SK-N-SH treated with all-trans-retinoic acid at 6 μM for 48 hours (cell line): Measurements from ENCODE around the gene SIGLEC10.

Experiments
- ARNTL ChIP-seq: fragments of 450-650 bp; formaldehyde crosslinking; IDR thresholded peaks from 2 replicates; pipeline ENCODE4 v1.5.0; 2020; ENCODE audit warnings: low read depth, mild to moderate bottlenecking, moderate library complexity, borderline replicate concordance
- CSDC2 ChIP-seq: fragments of 250-450 bp; sonication (Bioruptor Pico); IDR thresholded peaks from 2 replicates; pipeline ENCODE4 v1.5.0; 2020; ENCODE audit warnings: mild to moderate bottlenecking, moderate library complexity
- PPARA ChIP-seq: fragments of 250-450 bp; sonication (Bioruptor Pico); IDR thresholded peaks from 2 replicates; pipeline ENCODE4 v1.5.0; 2020; ENCODE audit warnings: mild to moderate bottlenecking, borderline replicate concordance
- RARB ChIP-seq: fragments of 250-450 bp; sonication (Bioruptor Pico); IDR thresholded peaks from 2 replicates; pipeline ENCODE4 v1.8.0; 2021; ENCODE audit warnings: mild to moderate bottlenecking, moderate library complexity
- TCF4 ChIP-seq: fragments of 250-450 bp; sonication (Bioruptor Pico); IDR thresholded peaks from 2 replicates; pipeline ENCODE4 v1.8.0; 2021; ENCODE audit warnings: mild to moderate bottlenecking, moderate library complexity, borderline replicate concordance
- ZFP3 ChIP-seq: fragments of 250-450 bp; sonication (Bioruptor Pico); IDR thresholded peaks from 2 replicates; pipeline ENCODE4 v1.5.0; 2020; ENCODE audit warnings: mild to moderate bottlenecking, moderate library complexity
- TF ChIP-seq, protein P1 (sequence below): fragments of 250-450 bp; sonication (Bioruptor Pico); IDR thresholded peaks from 2 replicates; pipeline ENCODE4 v1.5.0; 2020; ENCODE audit warnings: mild to moderate bottlenecking, moderate library complexity
- TF ChIP-seq, protein P2 (sequence below): fragments of 250-450 bp; sonication (Bioruptor Pico); IDR thresholded peaks from 2 replicates; pipeline ENCODE4 v1.5.1; 2020; ENCODE audit warnings: low read depth, mild to moderate bottlenecking, moderate library complexity

DNA sequence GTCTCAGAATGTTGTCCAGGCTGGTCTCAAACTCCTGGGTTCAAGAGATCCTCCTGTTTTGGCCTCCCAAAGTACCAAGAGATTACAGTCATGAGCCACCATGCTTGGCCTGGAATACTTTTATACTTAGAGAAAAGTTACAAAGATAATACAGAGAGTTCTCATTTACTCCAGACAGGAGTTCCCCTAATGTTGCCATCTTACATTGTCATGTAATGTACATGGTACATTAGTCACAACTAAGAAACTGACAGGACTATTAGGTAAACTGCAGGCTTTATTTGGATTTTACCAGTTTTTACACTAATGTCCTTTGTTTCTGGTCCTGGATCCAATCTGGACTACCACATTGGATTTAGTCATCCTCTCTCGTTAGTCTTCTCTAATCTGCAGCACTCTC lies 24.7 kb downstream of the SIGLEC10 start:
- TF ChIP-seq, protein P1, sequence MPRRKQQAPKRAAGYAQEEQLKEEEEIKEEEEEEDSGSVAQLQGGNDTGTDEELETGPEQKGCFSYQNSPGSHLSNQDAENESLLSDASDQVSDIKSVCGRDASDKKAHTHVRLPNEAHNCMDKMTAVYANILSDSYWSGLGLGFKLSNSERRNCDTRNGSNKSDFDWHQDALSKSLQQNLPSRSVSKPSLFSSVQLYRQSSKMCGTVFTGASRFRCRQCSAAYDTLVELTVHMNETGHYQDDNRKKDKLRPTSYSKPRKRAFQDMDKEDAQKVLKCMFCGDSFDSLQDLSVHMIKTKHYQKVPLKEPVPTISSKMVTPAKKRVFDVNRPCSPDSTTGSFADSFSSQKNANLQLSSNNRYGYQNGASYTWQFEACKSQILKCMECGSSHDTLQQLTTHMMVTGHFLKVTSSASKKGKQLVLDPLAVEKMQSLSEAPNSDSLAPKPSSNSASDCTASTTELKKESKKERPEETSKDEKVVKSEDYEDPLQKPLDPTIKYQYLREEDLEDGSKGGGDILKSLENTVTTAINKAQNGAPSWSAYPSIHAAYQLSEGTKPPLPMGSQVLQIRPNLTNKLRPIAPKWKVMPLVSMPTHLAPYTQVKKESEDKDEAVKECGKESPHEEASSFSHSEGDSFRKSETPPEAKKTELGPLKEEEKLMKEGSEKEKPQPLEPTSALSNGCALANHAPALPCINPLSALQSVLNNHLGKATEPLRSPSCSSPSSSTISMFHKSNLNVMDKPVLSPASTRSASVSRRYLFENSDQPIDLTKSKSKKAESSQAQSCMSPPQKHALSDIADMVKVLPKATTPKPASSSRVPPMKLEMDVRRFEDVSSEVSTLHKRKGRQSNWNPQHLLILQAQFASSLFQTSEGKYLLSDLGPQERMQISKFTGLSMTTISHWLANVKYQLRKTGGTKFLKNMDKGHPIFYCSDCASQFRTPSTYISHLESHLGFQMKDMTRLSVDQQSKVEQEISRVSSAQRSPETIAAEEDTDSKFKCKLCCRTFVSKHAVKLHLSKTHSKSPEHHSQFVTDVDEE: no peak
- TF ChIP-seq PPARA: no peak
- no peak for TF ChIP-seq RARB
- no peak for TF ChIP-seq ARNTL (CRISPR knock-in tag)
- TF ChIP-seq, protein P2, sequence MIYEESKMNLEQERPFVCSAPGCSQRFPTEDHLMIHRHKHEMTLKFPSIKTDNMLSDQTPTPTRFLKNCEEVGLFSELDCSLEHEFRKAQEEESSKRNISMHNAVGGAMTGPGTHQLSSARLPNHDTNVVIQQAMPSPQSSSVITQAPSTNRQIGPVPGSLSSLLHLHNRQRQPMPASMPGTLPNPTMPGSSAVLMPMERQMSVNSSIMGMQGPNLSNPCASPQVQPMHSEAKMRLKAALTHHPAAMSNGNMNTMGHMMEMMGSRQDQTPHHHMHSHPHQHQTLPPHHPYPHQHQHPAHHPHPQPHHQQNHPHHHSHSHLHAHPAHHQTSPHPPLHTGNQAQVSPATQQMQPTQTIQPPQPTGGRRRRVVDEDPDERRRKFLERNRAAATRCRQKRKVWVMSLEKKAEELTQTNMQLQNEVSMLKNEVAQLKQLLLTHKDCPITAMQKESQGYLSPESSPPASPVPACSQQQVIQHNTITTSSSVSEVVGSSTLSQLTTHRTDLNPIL (CRISPR knock-in tag): no peak
- no peak for TF ChIP-seq CSDC2 (CRISPR knock-in tag)
- no peak for TF ChIP-seq ZFP3
- no peak for TF ChIP-seq TCF4
